Measurements from ENCODE around the gene PARD3.

DNA sequence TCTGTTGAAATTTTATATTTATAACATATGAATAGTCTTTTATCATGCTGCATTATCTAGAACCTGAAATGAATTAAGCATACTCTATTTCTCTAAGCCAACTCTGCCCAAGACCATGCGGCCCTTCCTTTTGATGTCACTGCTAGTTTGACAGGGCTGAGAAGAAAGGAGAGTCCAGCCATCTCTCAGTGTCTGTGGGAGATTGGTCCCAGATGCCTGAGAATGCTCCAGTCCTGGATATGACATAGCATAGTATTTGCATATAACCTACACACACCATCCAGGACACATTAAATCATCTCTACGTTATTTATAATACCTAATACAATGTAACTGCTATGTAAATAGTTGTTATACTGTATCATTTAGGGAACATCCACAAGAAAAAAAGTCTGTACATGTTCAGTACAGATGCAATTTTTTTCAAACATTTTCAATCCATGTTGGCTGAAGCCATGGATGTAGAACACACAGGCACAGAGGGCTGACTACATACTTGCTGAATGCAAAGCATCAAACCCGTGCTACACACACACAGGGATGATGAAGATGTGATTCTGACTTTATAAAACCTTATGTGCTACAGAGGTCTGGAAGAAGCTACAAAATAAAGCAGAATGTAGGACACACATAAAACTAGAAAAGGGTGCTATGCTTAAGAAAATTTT is 315.4 kb downstream of the PARD3 start:
- no peak for TF ChIP-seq CTCF (IDR thresholded peaks at IDR 0.05; ENCODE audit: insufficient read depth, low read depth, low read length)
- TF ChIP-seq EZH2 (IDR thresholded peaks at IDR 0.05; ENCODE audit: insufficient read depth, low read length) = no peak

All from astrocyte (in vitro differentiated cells and primary cell).